Brain pericyte (primary cell): ENCODE data around the gene AFMID.
"Not testable (repeated sequence)": the region's sequence is repeated elsewhere in the genome, so short reads cannot be mapped to it uniquely, and the experiment has no call there.

Source experiments
- DNase-seq: peaks from one replicate; pipeline ENCODE4 v3.0.0-alpha.2; 2012; ENCODE audit warnings: low read depth, low spot score

Gene AFMID

DNA sequence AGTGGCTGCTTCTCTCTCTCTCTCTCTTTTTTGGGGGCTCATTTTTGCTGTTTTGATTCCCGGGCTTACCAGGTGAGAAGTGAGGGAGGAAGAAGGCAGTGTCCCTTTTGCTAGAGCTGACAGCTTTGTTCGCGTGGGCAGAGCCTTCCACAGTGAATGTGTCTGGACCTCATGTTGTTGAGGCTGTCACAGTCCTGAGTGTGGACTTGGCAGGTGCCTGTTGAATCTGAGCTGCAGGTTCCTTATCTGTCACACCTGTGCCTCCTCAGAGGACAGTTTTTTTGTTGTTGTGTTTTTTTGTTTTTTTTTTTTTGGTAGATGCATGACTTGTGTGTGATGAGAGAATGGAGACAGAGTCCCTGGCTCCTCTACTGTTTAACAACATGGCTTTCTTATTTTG, 36.6 kb downstream of the AFMID start:
- no peak for DNase-seq

DNA sequence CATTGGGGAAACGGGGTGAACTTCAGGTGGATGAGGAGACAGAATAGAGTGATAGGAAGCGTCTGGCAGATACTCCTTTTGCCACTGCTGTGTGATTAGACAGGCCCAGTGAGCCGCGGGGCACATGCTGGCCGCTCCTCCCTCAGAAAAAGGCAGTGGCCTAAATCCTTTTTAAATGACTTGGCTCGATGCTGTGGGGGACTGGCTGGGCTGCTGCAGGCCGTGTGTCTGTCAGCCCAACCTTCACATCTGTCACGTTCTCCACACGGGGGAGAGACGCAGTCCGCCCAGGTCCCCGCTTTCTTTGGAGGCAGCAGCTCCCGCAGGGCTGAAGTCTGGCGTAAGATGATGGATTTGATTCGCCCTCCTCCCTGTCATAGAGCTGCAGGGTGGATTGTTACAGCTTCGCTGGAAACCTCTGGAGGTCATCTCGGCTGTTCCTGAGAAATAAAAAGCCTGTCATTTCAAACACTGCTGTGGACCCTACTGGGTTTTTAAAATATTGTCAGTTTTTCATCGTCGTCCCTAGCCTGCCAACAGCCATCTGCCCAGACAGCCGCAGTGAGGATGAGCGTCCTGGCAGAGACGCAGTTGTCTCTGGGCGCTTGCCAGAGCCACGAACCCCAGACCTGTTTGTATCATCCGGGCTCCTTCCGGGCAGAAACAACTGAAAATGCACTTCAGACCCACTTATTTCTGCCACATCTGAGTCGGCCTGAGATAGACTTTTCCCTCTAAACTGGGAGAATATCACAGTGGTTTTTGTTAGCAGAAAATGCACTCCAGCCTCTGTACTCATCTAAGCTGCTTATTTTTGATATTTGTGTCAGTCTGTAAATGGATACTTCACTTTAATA, 37.3 kb downstream of the AFMID start:
- no peak for DNase-seq

DNA sequence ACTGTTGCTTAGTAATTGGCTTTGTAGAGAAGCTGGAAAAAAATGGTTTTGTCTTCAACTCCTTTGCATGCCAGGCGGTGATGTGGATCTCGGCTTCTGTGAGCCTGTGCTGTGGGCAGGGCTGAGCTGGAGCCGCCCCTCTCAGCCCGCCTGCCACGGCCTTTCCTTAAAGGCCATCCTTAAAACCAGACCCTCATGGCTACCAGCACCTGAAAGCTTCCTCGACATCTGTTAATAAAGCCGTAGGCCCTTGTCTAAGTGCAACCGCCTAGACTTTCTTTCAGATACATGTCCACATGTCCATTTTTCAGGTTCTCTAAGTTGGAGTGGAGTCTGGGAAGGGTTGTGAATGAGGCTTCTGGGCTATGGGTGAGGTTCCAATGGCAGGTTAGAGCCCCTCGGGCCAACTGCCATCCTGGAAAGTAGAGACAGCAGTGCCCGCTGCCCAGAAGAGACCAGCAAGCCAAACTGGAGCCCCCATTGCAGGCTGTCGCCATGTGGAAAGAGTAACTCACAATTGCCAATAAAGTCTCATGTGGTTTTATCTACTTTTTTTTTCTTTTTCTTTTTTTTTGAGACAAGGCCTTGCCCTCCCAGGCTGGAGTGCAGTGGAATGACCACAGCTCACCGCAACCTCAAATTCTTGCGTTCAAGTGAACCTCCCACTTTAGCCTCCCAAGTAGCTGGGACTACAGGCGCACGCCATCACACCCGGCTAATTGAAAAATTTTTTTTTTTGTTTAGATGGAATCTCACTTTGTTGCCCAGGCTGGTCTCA, 38.1 kb downstream of the AFMID start:
- no peak for DNase-seq

DNA sequence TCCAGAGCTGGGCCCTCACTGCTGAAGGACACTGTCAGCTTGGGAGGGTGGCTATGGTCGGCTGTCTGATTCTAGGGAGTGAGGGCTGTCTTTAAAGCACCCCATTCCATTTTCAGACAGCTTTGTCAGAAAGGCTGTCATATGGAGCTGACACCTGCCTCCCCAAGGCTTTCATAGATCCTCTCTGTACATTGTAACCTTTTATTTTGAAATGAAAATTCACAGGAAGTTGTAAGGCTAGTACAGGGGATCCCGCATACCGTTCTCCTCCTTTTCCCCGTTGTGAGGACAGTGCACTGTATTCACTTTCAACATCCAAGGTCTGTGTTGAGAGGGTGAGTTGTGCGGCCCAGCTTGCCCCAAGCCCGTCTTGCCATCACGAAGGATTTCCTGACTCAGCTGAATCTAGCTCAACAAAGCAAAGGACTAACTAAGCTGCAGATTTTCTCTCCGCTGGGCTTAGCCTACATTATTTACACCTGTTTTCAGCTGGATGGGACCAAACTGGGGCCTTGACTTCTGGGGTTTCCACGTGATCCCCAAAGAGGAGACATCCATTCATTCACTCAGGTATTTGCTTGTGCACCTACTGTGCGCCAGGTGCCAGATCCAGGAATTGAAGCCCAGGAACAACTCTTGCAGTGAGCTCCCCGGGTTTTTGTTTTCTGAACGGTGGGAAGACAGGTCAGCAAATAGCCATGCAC, 39.0 kb downstream of the AFMID start:
- DNase-seq, result no peak

DNA sequence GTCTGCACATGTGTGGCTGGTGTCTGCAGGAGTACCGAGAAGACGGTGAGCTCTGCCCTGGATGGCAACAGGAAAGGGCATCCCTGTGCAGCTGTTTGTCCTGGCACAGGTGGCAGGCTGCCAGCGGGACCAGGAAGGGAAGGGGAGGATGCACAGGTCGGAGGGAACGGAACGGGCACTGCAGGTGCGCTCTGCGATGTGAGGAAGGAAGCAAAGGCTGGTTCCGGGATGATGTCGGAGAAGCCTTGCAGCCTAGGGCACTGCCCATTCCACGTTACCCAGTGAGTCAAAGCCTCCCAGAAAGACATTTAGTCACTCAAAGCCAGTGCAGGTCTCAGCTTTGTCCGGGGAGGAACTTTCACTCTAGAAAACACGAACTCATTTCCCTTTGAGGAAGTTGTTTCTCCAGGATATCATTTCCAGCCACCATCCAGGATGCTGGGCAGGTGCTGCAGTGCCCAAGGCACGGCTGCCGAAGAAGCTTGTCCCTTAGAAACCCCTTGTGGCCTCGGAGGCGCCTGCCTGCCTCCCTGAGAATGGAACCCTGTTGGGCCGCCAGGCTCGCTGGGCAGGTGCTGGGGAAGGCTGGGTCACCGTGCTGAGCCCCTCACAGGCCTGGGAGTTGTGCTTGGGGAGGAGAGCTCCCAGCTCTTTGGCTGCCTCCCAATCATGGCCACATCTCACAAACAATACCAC, 39.7 kb downstream of the AFMID start:
- no peak for DNase-seq

DNA sequence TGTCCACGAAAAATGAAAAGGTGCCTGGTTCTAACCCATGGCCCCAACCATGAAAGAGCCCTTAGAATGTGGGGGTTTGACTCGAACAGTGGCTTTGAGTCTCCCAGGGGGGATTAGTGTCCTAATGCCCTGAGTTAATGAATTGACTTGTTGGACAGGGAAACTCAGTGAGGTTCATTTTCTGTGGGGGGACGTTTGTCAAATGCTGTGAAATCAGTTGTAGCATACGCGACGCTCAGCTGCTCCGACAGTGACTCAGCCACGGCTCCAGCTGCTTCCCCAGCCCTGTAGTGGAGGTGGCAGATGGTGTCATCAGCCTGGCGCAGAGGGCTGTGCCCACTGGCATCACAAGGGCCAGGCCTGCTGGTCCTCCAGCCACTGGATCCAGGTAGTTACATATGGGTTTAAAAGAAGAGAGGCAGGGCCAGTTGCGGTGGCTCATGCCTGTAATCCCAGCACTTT, 40.3 kb downstream of the AFMID start:
- no peak for DNase-seq

DNA sequence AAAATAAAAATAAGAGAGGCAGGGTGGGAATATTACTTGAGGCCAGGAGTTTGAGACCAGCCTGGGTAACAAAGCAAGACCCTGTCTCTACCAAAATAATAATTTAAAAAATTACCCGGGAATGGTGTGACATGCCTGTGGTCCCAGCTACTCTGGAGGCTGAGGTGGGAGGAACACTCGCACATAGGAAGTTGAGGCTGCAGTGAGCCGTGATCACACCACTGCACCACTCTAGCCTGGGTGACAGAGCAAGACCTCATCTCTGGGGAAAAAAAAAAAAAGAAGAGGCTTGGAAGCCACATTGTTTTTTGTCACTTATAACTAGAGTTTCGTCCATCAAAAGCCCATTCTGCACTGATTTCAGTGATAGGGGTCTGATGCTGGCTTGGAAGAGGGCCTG, 41.0 kb downstream of the AFMID start:
- no peak for DNase-seq

DNA sequence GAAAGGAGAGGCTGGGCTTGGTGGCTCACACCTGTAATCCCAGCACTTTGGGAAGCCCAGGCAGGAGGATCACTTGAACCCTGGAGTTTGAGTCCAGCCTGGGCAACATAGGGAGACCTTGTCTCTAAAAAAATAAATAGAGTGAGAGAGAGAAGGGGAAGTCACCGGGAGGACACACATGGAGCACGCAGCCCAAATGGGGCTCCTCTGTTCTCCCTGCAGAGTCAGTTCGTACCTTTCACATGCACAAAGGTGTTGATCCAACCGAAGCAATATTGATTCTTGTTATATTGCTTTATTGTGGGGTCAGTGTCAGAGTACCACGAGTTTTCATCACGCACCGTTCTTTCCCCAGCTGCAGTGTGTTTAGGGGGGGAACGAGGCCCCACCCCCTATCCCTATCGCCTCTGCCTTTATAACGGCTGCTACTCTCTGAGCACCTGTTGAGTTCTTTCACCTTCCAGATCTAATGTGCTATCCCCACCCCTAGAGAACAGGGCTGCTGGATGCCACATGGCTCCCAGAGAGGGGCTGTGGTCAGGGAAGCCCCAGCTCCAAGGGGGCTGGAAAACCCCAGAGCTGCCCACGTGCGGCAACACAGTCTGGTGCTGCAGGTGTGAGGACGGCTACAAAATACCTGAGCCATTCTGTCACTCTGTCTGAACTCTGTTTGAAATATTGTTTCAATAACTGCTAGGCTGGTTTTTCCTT, 43.2 kb downstream of the AFMID start:
- DNase-seq, result no peak

DNA sequence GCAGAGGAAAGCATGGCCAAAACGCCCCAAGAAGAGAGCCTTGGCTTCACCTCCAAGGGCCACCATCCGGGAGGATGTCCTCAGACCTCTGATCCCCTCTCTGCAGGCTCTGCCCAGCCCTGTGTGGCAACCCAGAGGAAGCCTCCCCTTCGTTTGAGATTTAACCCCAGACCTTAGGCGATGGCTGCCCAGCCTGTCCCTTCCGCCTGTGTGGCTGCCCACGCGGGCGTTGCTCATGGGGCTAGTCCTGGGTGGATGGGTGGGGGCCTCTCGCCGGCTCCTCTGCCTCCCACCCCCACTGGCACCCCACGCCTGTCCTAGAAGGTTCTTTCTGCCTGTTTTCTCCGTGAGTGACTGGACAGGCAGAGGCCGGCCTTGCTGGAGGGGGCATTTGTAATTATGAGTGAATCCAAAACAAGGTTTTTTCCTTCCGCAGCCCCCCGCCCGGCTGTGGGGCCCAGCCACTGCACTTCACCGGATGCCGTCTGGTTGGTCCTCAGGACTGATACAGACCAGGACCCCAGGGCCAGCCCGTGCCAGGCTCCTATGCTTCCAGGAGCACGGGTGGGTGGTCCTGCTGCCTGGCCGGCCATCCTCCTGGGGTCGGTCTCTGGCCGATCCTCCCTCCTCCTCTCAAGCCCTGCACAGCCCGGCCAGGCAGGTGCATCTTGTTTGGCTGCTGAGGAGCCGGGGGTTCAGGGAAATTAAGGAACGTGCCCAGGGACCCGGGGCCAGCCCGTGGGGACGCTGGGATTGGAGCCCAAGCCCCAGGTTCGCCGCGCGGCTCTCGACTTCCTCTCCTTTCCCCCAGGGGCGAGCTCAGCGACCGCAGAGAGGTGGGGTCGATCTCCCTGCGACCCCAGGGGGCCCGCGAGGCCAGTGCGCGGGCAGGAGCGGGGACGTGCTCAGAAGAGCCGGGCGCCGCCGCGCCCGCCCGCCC, 44.1 kb downstream of the AFMID start, which contains the start of gene TMEM235:
TSS of gene TMEM235 (plus strand) at position 636 of the 940 bp plus-strand sequence. CDS start 393 bp downstream, outside the sequence.
- DNase-seq, result no peak

DNA sequence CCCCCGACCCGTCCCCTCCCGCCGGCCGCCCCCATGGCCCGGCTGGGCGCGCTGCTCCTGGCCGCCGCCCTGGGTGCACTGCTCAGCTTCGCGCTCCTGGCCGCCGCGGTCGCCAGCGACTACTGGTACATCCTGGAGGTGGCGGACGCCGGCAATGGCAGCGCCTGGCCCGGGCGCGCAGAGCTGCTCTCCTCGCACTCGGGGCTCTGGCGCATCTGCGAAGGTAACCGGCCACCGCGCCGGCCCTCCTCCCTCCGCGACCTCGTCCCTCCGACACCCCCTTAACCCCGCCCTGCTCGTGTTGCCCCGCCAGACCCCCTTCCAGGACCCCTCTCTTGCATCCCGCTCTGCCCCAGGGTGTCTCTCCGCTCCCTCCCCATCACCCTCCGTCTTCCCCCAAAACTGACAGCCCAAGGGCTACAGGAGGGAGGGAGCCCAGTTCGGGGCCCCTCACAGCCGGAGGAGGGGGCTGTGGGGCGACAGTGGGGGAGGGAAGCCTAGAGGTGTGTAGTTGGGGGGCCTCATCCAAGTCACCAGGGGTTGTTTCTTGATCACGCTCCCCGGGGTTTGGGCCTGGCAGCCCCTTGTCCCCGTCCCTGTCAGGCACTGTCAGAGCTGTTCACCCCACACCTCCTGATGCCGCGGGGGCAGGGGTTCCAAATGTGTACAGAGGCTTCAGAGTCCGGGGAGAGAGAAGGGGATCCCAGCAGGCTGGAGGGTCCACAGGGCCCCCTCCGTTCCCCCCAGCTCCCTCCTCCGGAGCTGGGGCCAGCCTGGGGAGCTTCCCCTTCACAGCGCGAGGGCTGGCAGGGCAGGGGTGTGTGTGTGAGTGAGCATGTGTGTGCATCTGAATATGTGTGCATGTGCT, 45.1 kb downstream of the AFMID start:
- no peak for DNase-seq

DNA sequence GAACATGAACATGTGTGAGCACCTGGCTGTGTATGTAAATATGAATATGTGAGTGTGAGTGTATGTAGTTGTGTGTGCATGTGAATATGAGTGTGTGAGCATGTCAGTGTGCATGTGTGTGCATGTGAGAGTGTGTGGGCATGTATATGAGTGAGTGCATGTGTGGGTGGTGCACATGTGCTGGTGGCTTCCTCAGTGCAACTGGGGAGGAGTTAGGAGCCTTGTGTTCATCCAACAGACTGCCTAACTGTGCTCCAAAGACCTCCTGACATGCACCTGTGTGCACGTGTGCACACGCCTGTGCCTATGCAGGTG, 45.7 kb downstream of the AFMID start:
- DNase-seq, result no peak

DNA sequence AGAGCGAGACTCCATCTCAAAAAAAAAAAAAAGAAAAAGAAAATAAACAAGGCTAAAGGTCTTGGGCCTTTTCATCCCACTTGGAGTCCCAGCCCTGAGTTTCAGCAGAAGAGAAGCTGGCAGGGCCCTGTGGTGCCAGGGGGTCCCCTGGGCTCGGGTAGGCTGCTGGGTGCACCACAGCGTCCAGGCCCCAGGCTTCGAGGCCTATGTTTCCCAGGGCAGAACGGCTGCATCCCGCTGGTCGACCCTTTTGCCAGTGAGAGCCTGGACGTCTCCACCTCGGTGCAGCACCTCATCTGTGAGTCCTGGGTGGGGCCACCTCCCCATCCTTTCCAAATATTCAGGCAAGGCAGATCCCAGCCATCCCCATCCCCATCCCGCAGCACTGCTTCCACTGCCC, 46.5 kb downstream of the AFMID start:
- DNase-seq, result no peak

DNA sequence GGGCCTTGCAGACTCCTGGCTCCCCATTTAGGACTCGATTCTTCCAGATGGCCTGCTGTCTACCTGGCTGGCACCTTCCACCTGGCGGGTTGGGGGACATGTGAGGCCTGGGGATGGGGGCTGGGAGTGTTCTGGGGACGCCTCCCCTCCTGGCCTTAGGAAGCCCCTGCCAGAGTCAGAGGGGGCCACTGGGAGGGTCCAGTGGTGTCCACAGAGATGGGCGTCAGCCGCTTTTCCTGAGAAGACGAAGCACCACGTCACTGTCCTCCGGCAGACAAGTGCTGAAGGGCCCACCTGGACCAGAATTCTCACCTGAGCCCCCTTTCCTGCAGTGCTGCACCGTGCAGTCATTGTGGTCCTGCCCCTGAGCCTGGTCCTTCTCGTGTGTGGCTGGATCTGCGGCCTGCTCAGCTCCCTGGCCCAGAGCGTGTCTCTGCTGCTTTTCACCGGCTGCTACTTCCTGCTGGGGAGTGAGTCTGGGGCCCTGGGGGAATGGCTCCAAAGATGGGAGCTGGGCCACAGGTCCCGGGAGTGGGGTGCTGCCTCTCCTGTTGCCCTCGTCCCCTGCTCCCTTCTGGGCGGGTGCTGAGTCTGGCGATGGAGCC, 47.2 kb downstream of the AFMID start:
- no peak for DNase-seq

DNA sequence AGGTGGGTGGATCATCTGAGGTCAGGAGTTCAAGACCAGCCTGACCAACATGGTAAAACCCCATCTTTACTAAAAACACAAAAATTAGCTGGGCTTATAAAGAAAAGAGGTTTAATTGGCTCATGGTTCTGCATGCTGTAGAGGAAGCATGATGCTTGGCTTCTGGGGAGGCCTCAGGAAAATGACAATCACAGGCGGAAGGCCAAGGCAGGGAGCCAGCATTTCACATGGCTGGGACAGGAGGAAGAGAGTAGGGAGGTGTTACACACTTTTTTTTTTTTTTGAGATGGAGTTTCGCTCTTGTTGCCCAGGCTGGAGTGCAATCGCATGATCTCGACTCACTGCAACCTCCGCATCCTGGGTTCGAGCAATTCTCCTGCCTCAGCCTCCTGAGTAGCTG, 47.9 kb downstream of the AFMID start:
- not testable (repeated sequence) for DNase-seq

DNA sequence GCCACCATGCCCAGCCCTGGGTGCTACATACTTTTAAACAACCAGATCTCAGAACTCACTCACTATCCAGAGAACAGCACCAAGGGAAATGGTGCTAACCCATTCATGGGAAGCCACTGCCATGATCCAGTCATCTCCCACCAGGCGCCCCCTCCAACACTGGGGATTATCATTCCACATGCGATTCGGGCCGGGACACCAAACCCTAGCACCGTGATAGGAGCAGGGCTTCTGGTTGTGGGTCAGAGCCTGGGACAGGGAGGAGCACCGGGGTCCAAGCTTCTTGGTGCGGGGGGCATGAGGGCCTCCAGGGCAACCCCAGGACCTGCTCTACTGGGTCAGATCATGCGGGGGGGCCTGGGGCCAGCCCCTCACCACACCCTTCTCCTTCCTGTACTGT, 48.7 kb downstream of the AFMID start:
- DNase-seq, result no peak

DNA sequence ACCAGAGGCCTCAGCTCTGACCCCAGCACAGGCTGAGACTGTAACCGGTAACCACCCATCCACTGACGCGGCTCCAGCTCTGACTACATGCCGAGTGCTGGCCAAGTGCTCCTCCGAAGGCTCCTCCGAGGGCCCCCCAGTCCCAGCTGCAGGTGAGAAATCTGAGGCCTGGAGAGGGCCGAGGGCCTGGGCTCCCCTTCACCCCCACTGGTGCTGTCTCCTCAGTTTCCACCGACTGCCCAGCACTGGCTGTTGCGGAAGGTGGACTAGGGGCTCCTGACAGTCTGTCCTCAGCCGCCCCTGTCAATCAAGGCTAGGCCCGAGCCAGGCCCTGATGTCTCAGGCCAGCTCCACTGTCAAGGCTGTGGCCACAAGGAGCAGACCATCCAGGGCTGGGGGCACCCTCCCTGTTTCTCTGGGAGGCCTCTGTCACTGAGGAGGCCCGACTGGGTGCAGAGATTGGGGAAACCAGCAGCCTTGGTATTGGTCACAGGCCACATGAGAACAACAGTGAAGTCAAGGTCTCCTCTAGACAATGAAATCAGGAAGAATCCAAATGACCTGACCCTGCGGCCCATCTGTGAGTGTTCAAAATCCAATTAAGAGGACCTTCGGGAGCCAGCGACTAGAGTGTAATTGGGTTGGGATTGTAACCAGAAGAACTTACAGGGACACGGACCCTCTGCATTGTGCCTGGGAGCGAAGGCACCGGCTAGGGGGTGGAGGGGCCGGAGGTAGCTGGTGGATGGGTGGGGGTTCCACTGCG, 49.4 kb downstream of the AFMID start:
- DNase-seq, result no peak

DNA sequence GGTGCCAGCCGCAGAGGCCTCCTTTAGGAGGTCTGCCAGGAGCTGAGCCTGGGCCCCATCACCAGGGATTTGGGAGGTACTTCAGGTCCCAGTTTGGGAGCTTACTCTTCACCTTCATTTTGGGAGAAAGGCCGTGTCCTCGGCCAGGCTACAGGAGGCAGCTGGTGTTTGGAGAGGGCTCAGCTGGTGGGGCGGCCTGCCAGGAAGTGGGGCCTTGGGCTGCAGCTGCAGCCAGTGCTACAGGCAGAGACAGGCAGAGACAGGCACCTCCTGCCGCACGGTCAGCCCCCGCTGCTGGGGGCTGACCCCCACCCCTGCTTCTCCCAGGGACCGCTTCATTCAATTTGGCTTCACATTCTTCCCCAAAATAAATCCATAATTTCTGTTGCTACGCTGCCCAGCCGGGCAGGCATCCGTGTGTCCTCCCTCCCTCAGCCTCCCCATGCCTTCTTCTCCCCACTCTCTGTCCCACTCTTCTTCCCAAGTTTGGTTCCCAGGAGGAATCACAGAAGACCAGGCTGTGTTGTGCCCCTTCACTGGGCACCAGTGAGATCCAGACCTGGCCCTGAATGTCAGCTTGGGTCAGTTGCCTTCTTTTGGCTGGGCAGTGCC, 50.3 kb downstream of the AFMID start:
- no peak for DNase-seq
